H1 (cell line): ENCODE results near the gene SHANK1. TPM values are rescaled to one million over a fixed set of nuclear protein-coding genes. Genes with fewer than 3 reads are reported as not detected.

Source experiments
- CTCF ChIA-PET: fragments of 300-600 bp; sonication (Branson Sonifier 250); formaldehyde crosslinking; loops from one replicate; lab custom pipeline; 2021; ENCODE audit not compliant: partially characterized antibody; lab: Charles Lee
- POLR2A ChIA-PET: fragments of 300-600 bp; sonication (Branson Sonifier 250); formaldehyde crosslinking; loops from one replicate; lab custom pipeline; 2021; ENCODE audit warnings: inconsistent platforms; ENCODE audit not compliant: partially characterized antibody; lab: Charles Lee
- DNase-seq, 2 experiments: peaks; one replicate each; pipeline versions ENCODE4 v3.0.0 to v3.0.0-alpha.2; 2010 to 2022; ENCODE audit warnings: low spot score in 2 of 2, low read depth in 1 of 2, mixed read lengths in 1 of 2
- FAIRE-seq: peaks from 2 replicates; lab custom pipeline; 2011; peaks lifted over from hg19 to GRCh38; lab: Jason Lieb, UNC
- H2AFZ ChIP-seq: 2 replicates; pipeline ENCODE4 v1.8.1; 2012; ENCODE audit warnings: low read length, inconsistent platforms
- H2AK5ac ChIP-seq: 2 replicates; pipeline ENCODE4 v1.6.1; 2013; ENCODE audit warnings: low read depth, low read length
- H2BK120ac ChIP-seq: replicated peaks from 2 replicates; pipeline ENCODE3; 2013; ENCODE audit warnings: low read depth, low read length, inconsistent platforms
- H2BK12ac ChIP-seq: 2 replicates; pipeline ENCODE4 v1.6.1; 2013; ENCODE audit warnings: low read depth, low read length
- H2BK15ac ChIP-seq: 2 replicates; pipeline ENCODE4 v1.6.1; 2013; ENCODE audit warnings: low read length
- H2BK20ac ChIP-seq: 2 replicates; pipeline ENCODE4 v1.6.1; 2013; ENCODE audit warnings: low read length
- H2BK5ac ChIP-seq: 2 replicates; pipeline ENCODE4 v1.6.1; 2013; ENCODE audit warnings: low read depth, low read length
- H3K14ac ChIP-seq: 2 replicates; pipeline ENCODE4 v1.6.1; 2013; ENCODE audit warnings: inconsistent platforms; ENCODE audit not compliant: insufficient read length
- H3K18ac ChIP-seq: 2 replicates; pipeline ENCODE4 v1.6.1; 2013; ENCODE audit warnings: low read length; ENCODE audit errors: extremely low read depth
- H3K23ac ChIP-seq: 2 replicates; pipeline ENCODE4 v1.6.1; 2013; ENCODE audit warnings: inconsistent platforms; ENCODE audit not compliant: insufficient read length
- H3K23me2 ChIP-seq: 2 replicates; pipeline ENCODE4 v1.6.1; 2013; ENCODE audit warnings: low read depth, low read length
- H3K27ac ChIP-seq: 2 replicates; pipeline ENCODE4 v1.6.1; 2011; ENCODE audit warnings: low read depth, low read length, inconsistent platforms
- H3K27me3 ChIP-seq, 4 experiments: replicated peaks in 1 of 4; 1 replicate in 1 of 4; 2 replicates in 3 of 4; pipeline versions ENCODE4 v1.6.1 to v1.8.1; 2011 to 2013; ENCODE audit warnings: low read length in 3 of 4, mild to moderate bottlenecking in 3 of 4, inconsistent platforms in 2 of 4, mixed read lengths in 2 of 4, moderate library complexity in 1 of 4; ENCODE audit not compliant: control insufficient read depth in 3 of 4, insufficient read depth in 3 of 4; ENCODE audit errors: extremely low read depth in 1 of 4
- H3K36me3 ChIP-seq, 4 experiments: 2 replicates each; pipeline versions ENCODE4 v1.6.1 to v1.8.1; 2011 to 2013; ENCODE audit warnings: mild to moderate bottlenecking in 4 of 4, low read length in 3 of 4, moderate library complexity in 2 of 4, control low read depth in 1 of 4, inconsistent platforms in 1 of 4; ENCODE audit not compliant: insufficient read depth in 4 of 4, control insufficient read depth in 2 of 4
- H3K4ac ChIP-seq: replicated peaks from 2 replicates; pipeline ENCODE3; 2013; ENCODE audit warnings: low read length, low read depth, mixed read lengths, inconsistent platforms; ENCODE audit not compliant: insufficient read length
- H3K4me1 ChIP-seq, 4 experiments: replicated peaks in 1 of 4; 1 replicate in 1 of 4; 2 replicates in 3 of 4; pipeline versions ENCODE4 v1.6.1 to v1.8.1; 2011 to 2013; ENCODE audit warnings: low read length in 3 of 4, inconsistent platforms in 2 of 4, mixed read lengths in 1 of 4; ENCODE audit not compliant: insufficient read depth in 4 of 4, control insufficient read depth in 3 of 4
- H3K4me2 ChIP-seq, 2 experiments: 2 replicates each; pipeline versions ENCODE4 v1.6.1 to v1.8.1; 2011 to 2013; ENCODE audit warnings: low read depth in 2 of 2, low read length in 2 of 2, control low read depth in 1 of 2, inconsistent platforms in 1 of 2, mild to moderate bottlenecking in 1 of 2; ENCODE audit not compliant: insufficient read depth in 1 of 2
- H3K4me3 ChIP-seq, 4 experiments: fragments of 200-600, 300-600 bp in 1 of 4; sonication (generic), shearing (Covaris generic), sonication (Bioruptor Twin) in 1 of 4; 2 replicates each; pipeline versions ENCODE4 v1.5.1 to v1.8.1; 2011 to 2016; ENCODE audit warnings: low read length in 4 of 4, low read depth in 3 of 4, control low read depth in 2 of 4, inconsistent platforms in 2 of 4, mild to moderate bottlenecking in 2 of 4, mixed read lengths in 1 of 4, moderate library complexity in 1 of 4; ENCODE audit not compliant: insufficient read depth in 2 of 4; ENCODE audit errors: extremely low read depth in 1 of 4
- H3K56ac ChIP-seq: replicated peaks from 2 replicates; pipeline ENCODE3; 2013; ENCODE audit warnings: low read depth, mild to moderate bottlenecking, mixed read lengths, low read length, inconsistent platforms; ENCODE audit not compliant: insufficient read length
- H3K79me1 ChIP-seq: 2 replicates; pipeline ENCODE4 v1.6.1; 2013; ENCODE audit warnings: low read depth, low read length, control low read depth
- H3K79me2 ChIP-seq, 2 experiments: 2 replicates each; pipeline versions ENCODE4 v1.6.1 to v1.8.1; 2012 to 2013; ENCODE audit warnings: low read length in 2 of 2, mild to moderate bottlenecking in 2 of 2, inconsistent platforms in 1 of 2; ENCODE audit not compliant: insufficient read depth in 2 of 2, control insufficient read depth in 1 of 2
- H3K9ac ChIP-seq, 4 experiments: replicated peaks in 1 of 4; 1 replicate in 1 of 4; 2 replicates in 3 of 4; pipeline versions ENCODE4 v1.6.1 to v1.8.1; 2011 to 2013; ENCODE audit warnings: low read depth in 3 of 4, low read length in 3 of 4, control low read depth in 2 of 4, mild to moderate bottlenecking in 2 of 4, moderate library complexity in 2 of 4, inconsistent platforms in 1 of 4; ENCODE audit errors: extremely low read depth in 1 of 4
- H3K9me3 ChIP-seq, 2 experiments: 2 replicates each; pipeline versions ENCODE4 v1.6.1 to v1.8.1; 2012 to 2013; ENCODE audit warnings: mild to moderate bottlenecking in 2 of 2, moderate library complexity in 2 of 2, control low read depth in 1 of 2, inconsistent platforms in 1 of 2, low read depth in 1 of 2, low read length in 1 of 2, mixed read lengths in 1 of 2; ENCODE audit not compliant: insufficient read depth in 2 of 2
- H4K20me1 ChIP-seq, 2 experiments: replicated peaks in 1 of 2; 2 replicates each; pipeline versions ENCODE3 to v1.8.1; 2011 to 2013; ENCODE audit warnings: inconsistent platforms in 2 of 2, low read length in 2 of 2, mild to moderate bottlenecking in 1 of 2; ENCODE audit not compliant: insufficient read depth in 2 of 2, control insufficient read depth in 1 of 2
- H4K5ac ChIP-seq: 2 replicates; pipeline ENCODE4 v1.6.1; 2013; ENCODE audit warnings: low read length, low read depth, mixed read lengths, inconsistent platforms; ENCODE audit not compliant: insufficient read length
- H4K8ac ChIP-seq: 2 replicates; pipeline ENCODE4 v1.8.0; 2013; ENCODE audit warnings: mild to moderate bottlenecking, moderate library complexity, low read length, inconsistent platforms; ENCODE audit not compliant: insufficient read depth; ENCODE audit errors: extremely low read depth
- H4K91ac ChIP-seq: replicated peaks from 2 replicates; pipeline ENCODE3; 2013; ENCODE audit warnings: low read length, mixed read lengths, inconsistent platforms; ENCODE audit not compliant: insufficient read length
- EGR1 ChIP-seq: IDR thresholded peaks from 2 replicates; pipeline ENCODE4 v1.6.1; 2011; ENCODE audit warnings: low read depth, low read length, borderline replicate concordance
- EP300 ChIP-seq, 2 experiments: IDR thresholded peaks; 1 replicate in 1 of 2; 2 replicates in 1 of 2; pipeline ENCODE4 v1.6.1; 2011 to 2012; ENCODE audit warnings: low read depth in 2 of 2, low read length in 2 of 2, mild to moderate bottlenecking in 2 of 2, borderline replicate concordance in 1 of 2, inconsistent platforms in 1 of 2, moderate library complexity in 1 of 2
- FOSL1 ChIP-seq: IDR thresholded peaks from 2 replicates; pipeline ENCODE4 v1.6.1; 2011; ENCODE audit warnings: mild to moderate bottlenecking, low read depth, low read length, moderate library complexity; ENCODE audit not compliant: insufficient read depth
- GABPA ChIP-seq: IDR thresholded peaks from 2 replicates; pipeline ENCODE4 v1.6.1; 2011; ENCODE audit warnings: mild to moderate bottlenecking, low read length, moderate library complexity, borderline replicate concordance; ENCODE audit not compliant: insufficient read depth
- KDM4A ChIP-seq: IDR thresholded peaks from one replicate; pipeline ENCODE4 v1.7.1; 2012; ENCODE audit warnings: low read depth, mild to moderate bottlenecking, moderate library complexity, low read length, inconsistent platforms; ENCODE audit not compliant: severe bottlenecking
- POLR2AphosphoS5 ChIP-seq: IDR thresholded peaks from 2 replicates; pipeline ENCODE4 v1.6.1; 2011; ENCODE audit warnings: low read depth, low read length
- RBBP5 ChIP-seq: IDR thresholded peaks from 2 replicates; pipeline ENCODE4 v1.7.1; 2012; ENCODE audit warnings: low read depth, mild to moderate bottlenecking, inconsistent platforms, low read length, moderate library complexity, borderline replicate concordance
- WGBS, 2 experiments: shearing (Covaris generic) in 1 of 2; methylation state at CpG; one replicate each; pipeline versions ENCODE4 v1.1.6 to v1.1.7; 2013 to 2015; ENCODE audit warnings: low lambda C conversion rate in 2 of 2, mixed read lengths in 2 of 2, inconsistent platforms in 1 of 2, low coverage in 1 of 2, missing lambda C conversion rate in 1 of 2; ENCODE audit not compliant: insufficient replicate concordance in 2 of 2, insufficient coverage in 1 of 2, insufficient read length in 1 of 2; ENCODE audit errors: extremely low coverage in 1 of 2, missing lambda C conversion rate in 1 of 2; 5-methylcytosine and 5-hydroxymethylcytosine counted together
- polyA plus RNA-seq, 7 experiments: library from polyadenylated mRNA; depleted of rRNA in 3 of 7; stranded (reverse) in 5 of 7; unstranded in 2 of 7; fragments of >200 nt in 5 of 7; fragments of 200-250 nt in 2 of 7; gene quantifications; 1 replicate in 5 of 7; 2 replicates in 1 of 7; 4 replicates in 1 of 7; pipeline versions ENCODE4 v1.2.1 to v1.2.3, GENCODE V29; 2011 to 2013; ENCODE audit warnings: missing spikeins in 2 of 7, mixed read lengths in 2 of 7
- total RNA-seq: library from RNA; stranded (reverse); fragmentation: NEBNext Ultra II Directional; extraction: Animal tissue kit (Norgen Biotek cat#: 25700); gene quantifications from 2 replicates; pipeline ENCODE4 v1.2.1, GENCODE V29; 2021
- TF ChIP-seq, protein P1 (sequence below), 3 experiments: IDR thresholded peaks; 1 replicate in 2 of 3; 2 replicates in 1 of 3; pipeline versions ENCODE4 v1.5.1 to v1.6.1; 2011; ENCODE audit warnings: low read length in 3 of 3, mild to moderate bottlenecking in 3 of 3, inconsistent platforms in 2 of 3, low read depth in 1 of 3, moderate library complexity in 1 of 3; ENCODE audit not compliant: insufficient read depth in 1 of 3; ENCODE audit errors: control extremely low read depth in 1 of 3

Gene SHANK1
- total and polyA plus RNA-seq, 2 of the 8 experiments (the other 6 are each of a cell fraction or from before 2014, with no cell fraction given): 1.1 to 3.7 TPM

DNA sequence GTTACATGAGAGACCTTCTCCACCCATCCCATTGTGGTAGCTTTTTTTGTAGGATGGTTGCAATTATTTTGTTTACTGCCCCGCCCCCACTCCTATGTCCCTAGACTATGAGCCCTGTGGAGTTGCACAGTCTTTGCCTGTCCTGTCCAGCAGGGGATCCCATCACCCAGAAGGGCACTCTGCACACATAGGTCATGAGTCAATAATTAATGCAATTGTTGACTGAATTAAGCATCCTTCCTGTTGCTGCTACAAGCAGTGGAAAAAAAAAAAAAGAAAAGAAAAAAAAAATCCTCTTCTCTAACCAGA lies 56.2 kb downstream of the SHANK1 start:
- Histone ChIP-seq H2AK5ac (no peak overlapping the region), H3K9ac (no peak overlapping the region), H3K4me3 (no peak overlapping the region), H2BK20ac (no peak overlapping the region), H4K91ac (no peak overlapping the region), H3K36me3 (no peaks in the 10 kb centered on the region; a peak in 1 of 8 replicates), H4K5ac (no peak overlapping the region), H3K79me1 (no peaks in the 10 kb centered on the region), H4K20me1 (peaks cover 0 to 9% of the 10 kb centered on the region in 2 experiments), H3K4me2 (no peak overlapping the region), H3K4me1 (peaks cover 0 to 13% (median 8%) of the 10 kb centered on the region in 4 experiments; a peak in 5 of 7 replicates), H3K4ac (no peak overlapping the region), H3K27me3 (peaks cover 19 to 25% (median 22%) of the 10 kb centered on the region in 4 experiments), H2BK5ac (no peak overlapping the region), H3K27ac (no peak overlapping the region), H3K79me2 (no peaks in the 10 kb centered on the region), H2BK15ac (no peak overlapping the region), H3K18ac (no peak overlapping the region), H3K9me3 (0 out of 4 replicates have a peak, but pooled peaks cover 0 to 5% of the 10 kb centered on the region in 2 experiments), H2AFZ (no peak overlapping the region), H3K23ac (no peak overlapping the region), H3K23me2 (peaks cover 11% of the 10 kb centered on the region), H4K8ac (no peak overlapping the region), H3K56ac (no peak overlapping the region), H2BK120ac (no peak overlapping the region), H3K14ac (no peak overlapping the region), H2BK12ac (no peak overlapping the region)
- TF ChIP-seq GABPA (no peak), POLR2AphosphoS5 (no peak), KDM4A (no peak), RBBP5 (no peak), FOSL1 (no peak), EP300 (IDR thresholded peaks at IDR 0.05; ENCODE audit: borderline replicate concordance in 1 of 2, low read depth in 2 of 2, low read length in 2 of 2) (no peak), EGR1 (no peak)
- TF ChIP-seq, protein P1, sequence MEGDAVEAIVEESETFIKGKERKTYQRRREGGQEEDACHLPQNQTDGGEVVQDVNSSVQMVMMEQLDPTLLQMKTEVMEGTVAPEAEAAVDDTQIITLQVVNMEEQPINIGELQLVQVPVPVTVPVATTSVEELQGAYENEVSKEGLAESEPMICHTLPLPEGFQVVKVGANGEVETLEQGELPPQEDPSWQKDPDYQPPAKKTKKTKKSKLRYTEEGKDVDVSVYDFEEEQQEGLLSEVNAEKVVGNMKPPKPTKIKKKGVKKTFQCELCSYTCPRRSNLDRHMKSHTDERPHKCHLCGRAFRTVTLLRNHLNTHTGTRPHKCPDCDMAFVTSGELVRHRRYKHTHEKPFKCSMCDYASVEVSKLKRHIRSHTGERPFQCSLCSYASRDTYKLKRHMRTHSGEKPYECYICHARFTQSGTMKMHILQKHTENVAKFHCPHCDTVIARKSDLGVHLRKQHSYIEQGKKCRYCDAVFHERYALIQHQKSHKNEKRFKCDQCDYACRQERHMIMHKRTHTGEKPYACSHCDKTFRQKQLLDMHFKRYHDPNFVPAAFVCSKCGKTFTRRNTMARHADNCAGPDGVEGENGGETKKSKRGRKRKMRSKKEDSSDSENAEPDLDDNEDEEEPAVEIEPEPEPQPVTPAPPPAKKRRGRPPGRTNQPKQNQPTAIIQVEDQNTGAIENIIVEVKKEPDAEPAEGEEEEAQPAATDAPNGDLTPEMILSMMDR (IDR thresholded peaks at IDR 0.05; ENCODE audit: control extremely low read depth in 1 of 3, insufficient read depth in 1 of 3, low read depth in 1 of 3, low read length in 3 of 3): peak in 1 of 3 experiments; percentile 19; a peak in 1 of 4 replicates
- FAIRE-seq: no peak
- no peak for DNase-seq
- CTCF ChIA-PET: interaction anchor here (0.7 to 2.6 kb wide), 2 partner anchors 20 to 126 kb away, joined by 3 to 14 read pairs; no protein-coding TSS in a partner anchor
- POLR2A ChIA-PET: interaction anchor here (0.6 kb wide), 1 partner anchor 75 kb away, joined by 3 read pairs; no protein-coding TSS in a partner anchor
- 100% methylated on average over 1 of the region's 1 CpG; no CpG with 5 or more reads in 1 of the 2 experiments for WGBS, 2 experiments
